Progenitor cell of endocrine pancreas (in vitro differentiated cells): ENCODE results near the gene ZNF138. TPM values are rescaled to one million over a fixed set of nuclear protein-coding genes. Genes with fewer than 3 reads are reported as not detected.

Experiments
- DNase-seq: peaks from one replicate; pipeline ENCODE4 v3.0.0; 2021; ENCODE audit warnings: low spot score; ENCODE audit not compliant: unreplicated experiment
- H3K27ac Mint-ChIP-seq: 2 replicates; pipeline ENCODE4 v1.8.0; 2021; ENCODE audit warnings: mild to moderate bottlenecking, moderate library complexity, mixed read lengths
- H3K27me3 Mint-ChIP-seq: 2 replicates; pipeline ENCODE4 v1.8.0; 2021; ENCODE audit warnings: mixed read lengths
- H3K36me3 Mint-ChIP-seq: 2 replicates; pipeline ENCODE4 v1.8.0; 2022; ENCODE audit warnings: mixed read lengths; ENCODE audit not compliant: insufficient read depth
- H3K4me1 Mint-ChIP-seq: 2 replicates; pipeline ENCODE4 v1.8.0; 2021; ENCODE audit warnings: low read depth, mixed read lengths
- H3K4me3 Mint-ChIP-seq: 2 replicates; pipeline ENCODE4 v1.8.0; 2021; ENCODE audit warnings: low read depth, mild to moderate bottlenecking, moderate library complexity, mixed read lengths
- H3K9me3 Mint-ChIP-seq: 2 replicates; pipeline ENCODE4 v1.8.0; 2021; ENCODE audit warnings: low read depth, mixed read lengths
- CTCF ChIP-seq: fragments of 200-600 bp; sonication (generic); IDR thresholded peaks from one replicate; pipeline ENCODE4 v1.5.0; 2021; ENCODE audit warnings: antibody characterized with exemption, mild to moderate bottlenecking; ENCODE audit not compliant: unreplicated experiment
- total RNA-seq: library from RNA; stranded (reverse); gene quantifications from 2 replicates; pipeline ENCODE4 v1.2.1, GENCODE V29; 2021

The ZNF138 gene
- total RNA-seq, 1 donor from 2014 or later: 21.3 TPM

DNA sequence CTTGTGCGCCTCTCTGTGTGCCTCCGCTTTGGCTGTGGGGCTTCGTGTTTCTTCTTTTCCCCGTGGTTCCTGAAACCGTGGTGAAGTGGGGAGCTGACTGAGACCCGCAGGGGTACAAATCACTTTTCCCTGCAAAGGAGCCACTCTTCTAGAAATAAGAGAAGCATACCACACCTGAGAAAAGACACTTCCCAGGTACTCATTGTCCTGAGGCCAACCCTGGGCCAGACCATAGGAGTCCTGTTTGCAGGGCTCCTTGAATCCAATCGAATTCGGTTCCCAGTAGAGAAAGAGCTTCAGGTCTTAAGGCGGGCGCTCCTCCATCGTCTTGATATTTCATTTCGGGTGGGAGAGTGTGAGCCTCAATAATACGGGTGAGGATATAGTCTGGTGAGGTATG is 76.4 kb downstream of the ZNF138 start:
- no peak overlapping the region for H3K27ac Mint-ChIP-seq
- peaks cover 26% of the 10 kb centered on the region for H3K9me3 Mint-ChIP-seq
- no peak for TF ChIP-seq CTCF
- no peaks in the 10 kb centered on the region for H3K36me3 Mint-ChIP-seq
- H3K27me3 Mint-ChIP-seq: no peaks in the 10 kb centered on the region
- no peaks in the 10 kb centered on the region for H3K4me1 Mint-ChIP-seq
- H3K4me3 Mint-ChIP-seq: no peak overlapping the region
- no peak for DNase-seq

GRCh38 chr7:64871761-64872160 is 77.5 kb downstream of the ZNF138 start:
- Mint-ChIP-seq H3K9me3 (peaks cover 27% of the 10 kb centered on the region), H3K36me3 (no peaks in the 10 kb centered on the region)

DNA sequence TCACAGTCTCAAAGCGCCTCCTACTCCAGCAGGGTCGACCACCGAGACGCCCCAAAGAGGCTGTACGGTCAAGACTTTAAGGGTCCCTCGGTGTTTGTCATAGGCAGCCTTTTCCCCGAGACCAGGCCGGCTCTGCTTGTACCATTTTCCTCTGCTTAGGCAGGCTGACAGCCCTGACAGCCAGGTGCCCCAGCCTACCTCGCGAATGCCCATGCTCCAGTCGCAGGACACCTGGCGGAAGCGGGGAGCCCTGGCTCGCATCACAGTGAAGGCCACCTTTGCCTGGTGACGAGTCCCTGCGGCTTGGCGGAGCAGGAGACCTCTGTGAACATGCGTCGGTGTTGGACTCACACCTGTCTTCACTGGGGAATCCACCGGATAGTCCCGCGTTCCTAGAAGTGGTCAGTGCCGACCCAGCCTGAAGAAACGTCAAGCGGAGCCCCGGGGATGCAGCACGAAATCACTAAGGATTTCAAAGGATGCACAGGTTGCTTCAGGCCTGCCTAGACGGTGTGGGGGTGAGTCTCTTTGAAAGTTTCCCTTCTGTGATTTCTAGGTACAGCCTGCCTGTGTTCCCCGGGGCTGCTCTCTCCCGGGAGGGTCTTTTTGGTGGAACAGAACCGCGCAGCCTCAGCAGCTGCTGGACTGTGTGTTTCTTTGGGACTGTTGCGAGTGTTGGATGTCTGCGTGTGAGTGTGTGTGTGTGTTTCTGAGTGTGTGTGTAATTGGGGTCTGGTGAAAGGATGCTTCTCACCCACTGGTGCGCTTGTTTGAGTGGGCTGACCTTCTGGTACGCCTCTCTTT is 78.3 kb downstream of the ZNF138 start:
- H3K4me3 Mint-ChIP-seq: no peak overlapping the region
- no peak for TF ChIP-seq CTCF
- no peaks in the 10 kb centered on the region for H3K27me3 Mint-ChIP-seq
- no peaks in the 10 kb centered on the region for H3K4me1 Mint-ChIP-seq
- H3K27ac Mint-ChIP-seq: no peak overlapping the region
- H3K9me3 Mint-ChIP-seq: peaks cover 26% of the 10 kb centered on the region
- no peak for DNase-seq
- H3K36me3 Mint-ChIP-seq: no peaks in the 10 kb centered on the region

More at GRCh38 chr7:64871761-64872160, 77.5 kb downstream of the ZNF138 start:
- H3K4me3 Mint-ChIP-seq: no peak overlapping the region
- no peak for DNase-seq
- TF ChIP-seq CTCF: no peak
- H3K27me3 Mint-ChIP-seq: no peaks in the 10 kb centered on the region
- no peaks in the 10 kb centered on the region for H3K4me1 Mint-ChIP-seq
- H3K27ac Mint-ChIP-seq: no peak overlapping the region

DNA sequence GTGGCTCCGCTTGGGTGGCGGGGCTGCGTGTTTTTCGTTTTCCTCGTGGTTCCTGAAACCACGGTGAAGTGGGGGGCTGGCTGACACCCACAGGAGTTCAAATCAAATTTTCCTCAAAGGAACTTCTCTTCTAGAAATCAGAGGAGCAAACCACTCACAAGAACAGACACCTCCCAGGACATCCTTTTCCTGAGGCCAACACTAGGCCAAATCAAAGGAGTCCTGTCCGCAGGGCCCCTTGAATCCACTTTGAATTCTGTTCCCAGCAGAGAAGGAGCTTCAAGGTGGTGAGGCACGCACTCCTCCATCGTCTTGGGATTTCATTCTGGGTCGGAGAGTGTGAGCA is 78.9 kb downstream of the ZNF138 start:
- DNase-seq: no peak
- no peak for TF ChIP-seq CTCF
- Mint-ChIP-seq H3K9me3 (peaks cover 23% of the 10 kb centered on the region), H3K27me3 (no peaks in the 10 kb centered on the region), H3K27ac (no peak overlapping the region), H3K4me1 (no peaks in the 10 kb centered on the region), H3K4me3 (no peak overlapping the region), H3K36me3 (no peaks in the 10 kb centered on the region)

DNA sequence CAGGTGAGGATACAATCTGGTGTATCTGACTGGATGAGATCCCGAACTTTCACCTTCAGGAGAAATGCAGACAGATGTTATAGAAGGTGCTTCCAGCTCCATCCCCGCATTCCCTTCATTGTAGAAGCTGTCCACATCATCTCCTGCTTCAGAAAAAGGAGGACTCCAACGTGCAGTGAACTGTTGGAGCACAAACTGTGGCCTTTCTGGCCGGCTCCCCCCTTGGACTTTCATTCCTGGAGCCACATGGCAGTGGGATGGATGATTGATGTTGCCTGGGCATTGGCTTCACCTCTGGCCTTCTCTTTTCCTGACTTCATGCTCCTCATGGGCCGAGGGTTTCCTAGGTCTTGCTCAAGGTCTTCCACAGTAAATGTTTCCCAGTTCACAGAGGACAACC is 79.3 kb downstream of the ZNF138 start:
- Mint-ChIP-seq H3K27me3 (no peaks in the 10 kb centered on the region), H3K4me1 (no peaks in the 10 kb centered on the region), H3K9me3 (peaks cover 20% of the 10 kb centered on the region), H3K36me3 (no peaks in the 10 kb centered on the region), H3K4me3 (no peak overlapping the region), H3K27ac (no peak overlapping the region)
- no peak for DNase-seq
- no peak for TF ChIP-seq CTCF
